ENCODE measurements around the gene TRAF3IP1.

Gene TRAF3IP1

GRCh38 chr2:238412067-238412767 is 91.9 kb downstream of the TRAF3IP1 start:
- DNase-seq = no peak

DNA sequence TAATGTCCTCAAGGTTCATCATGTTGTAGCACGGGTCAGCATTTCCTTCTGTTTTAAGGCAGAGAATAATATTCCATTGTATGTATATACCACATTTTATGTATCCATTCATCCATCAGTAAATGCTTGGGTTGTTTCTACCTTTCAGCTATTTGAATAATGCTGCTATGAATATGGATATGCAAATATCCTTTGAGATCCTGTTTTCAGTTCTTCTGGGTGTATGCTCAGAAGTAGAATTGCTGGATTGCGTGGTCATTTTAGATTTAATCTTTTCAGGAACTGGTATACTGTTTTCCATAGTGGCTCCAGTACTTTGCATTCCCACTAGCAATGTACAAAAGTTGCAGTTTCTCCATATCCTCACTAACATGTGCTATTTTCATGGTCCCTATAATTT is 93.0 kb downstream of the TRAF3IP1 start:
- no peak for DNase-seq

- no peak for DNase-seq
Observed at GRCh38 chr2:238415036-238415764, 94.9 kb downstream of the TRAF3IP1 start.

DNA sequence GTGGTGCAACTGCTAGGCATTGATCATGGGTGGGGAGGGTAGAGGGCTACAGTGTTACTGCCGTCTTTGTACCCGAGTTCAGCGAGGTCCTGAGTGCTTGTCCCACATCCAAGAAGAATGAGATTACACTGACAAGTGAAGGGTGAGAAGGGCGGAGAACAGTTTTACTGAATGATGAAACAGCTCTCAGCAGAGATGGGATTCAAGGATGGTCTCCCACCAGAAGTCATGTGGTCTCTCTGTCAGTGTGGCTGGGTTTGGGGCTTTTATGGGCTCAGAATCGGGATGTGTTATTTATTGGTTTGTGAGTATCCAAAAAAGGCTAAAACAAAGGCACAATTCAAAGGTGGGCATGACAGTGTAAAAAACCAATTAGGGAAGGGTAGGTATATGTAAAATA is 95.6 kb downstream of the TRAF3IP1 start:
- DNase-seq = no peak

- DNase-seq = no peak
Observed at GRCh38 chr2:238418196-238418998, 98.1 kb downstream of the TRAF3IP1 start.

- DNase-seq = no peak
Observed at GRCh38 chr2:238418999-238419546, 98.8 kb downstream of the TRAF3IP1 start.

- no peak for DNase-seq
Observed at GRCh38 chr2:238420442-238420841, 100.1 kb downstream of the TRAF3IP1 start.

- no peak for DNase-seq
Observed at GRCh38 chr2:238420878-238421694, 100.8 kb downstream of the TRAF3IP1 start.

DNA sequence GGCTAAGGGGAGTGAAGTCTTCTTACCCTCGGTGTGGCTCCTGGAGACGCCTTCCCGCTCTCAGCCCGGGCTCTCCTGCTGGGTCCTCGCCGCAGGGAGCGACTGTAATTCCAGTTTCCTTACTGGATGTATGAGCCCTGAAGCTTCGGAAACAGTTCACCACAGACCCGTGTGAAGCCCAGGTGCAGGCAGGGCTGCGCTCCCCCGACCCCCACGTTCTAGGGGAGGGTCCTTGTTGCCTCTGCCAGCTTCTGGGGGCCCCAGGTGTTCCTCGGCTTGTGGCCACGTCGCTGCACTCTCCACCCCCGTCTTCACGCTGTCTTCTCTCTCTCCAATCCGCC is 101.3 kb downstream of the TRAF3IP1 start:
- no peak for DNase-seq

DNA sequence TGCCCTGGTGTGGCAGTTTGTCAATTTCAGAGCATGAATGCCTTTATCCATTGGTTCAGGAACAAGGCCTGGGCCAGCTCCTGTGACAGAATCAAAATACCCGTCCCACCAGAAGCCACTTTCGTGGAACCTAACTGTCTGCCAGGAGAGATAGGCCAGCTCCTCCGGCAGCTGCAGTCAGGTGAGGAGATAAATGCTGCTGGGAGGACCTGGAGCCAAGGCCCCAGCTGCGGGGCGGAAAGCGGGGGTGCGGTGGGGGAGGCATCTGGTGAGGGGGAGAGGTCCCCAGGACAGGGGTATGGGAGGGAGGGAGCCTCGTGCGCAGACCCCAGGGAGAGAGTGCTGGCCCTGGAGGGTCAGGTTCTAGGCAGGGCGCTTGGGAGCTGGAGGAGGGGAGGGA is 102.0 kb downstream of the TRAF3IP1 start:
- no peak for DNase-seq

GRCh38 chr2:238422940-238423339 is 102.6 kb downstream of the TRAF3IP1 start:
- no peak for DNase-seq

GRCh38 chr2:238423561-238424312 is 103.4 kb downstream of the TRAF3IP1 start:
- no peak for DNase-seq

- DNase-seq = no peak
Observed at GRCh38 chr2:238424313-238424700, 104.0 kb downstream of the TRAF3IP1 start.

DNA sequence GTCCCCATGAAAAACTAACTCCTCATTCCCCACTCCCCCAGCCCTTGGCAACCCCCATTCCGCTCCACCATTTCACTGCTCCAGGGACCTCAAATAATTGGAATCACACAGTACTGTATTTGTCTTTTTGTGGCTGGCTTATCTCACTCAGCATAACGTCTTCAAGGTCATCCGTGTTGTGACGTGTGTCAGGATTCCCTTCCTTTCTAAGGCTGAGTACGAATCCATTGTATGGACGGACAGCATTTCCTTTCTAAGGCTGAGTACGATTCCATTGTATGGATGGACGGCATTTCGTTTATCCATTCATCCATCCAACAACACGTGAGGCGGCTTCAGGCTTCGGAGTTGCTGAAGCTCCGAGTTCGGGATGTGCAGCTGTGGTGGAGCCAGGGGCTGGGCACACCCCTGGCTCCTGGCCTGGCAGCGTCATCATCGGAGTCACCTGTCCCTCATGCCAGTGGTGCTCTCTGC is 105.2 kb downstream of the TRAF3IP1 start:
- DNase-seq = no peak

DNA sequence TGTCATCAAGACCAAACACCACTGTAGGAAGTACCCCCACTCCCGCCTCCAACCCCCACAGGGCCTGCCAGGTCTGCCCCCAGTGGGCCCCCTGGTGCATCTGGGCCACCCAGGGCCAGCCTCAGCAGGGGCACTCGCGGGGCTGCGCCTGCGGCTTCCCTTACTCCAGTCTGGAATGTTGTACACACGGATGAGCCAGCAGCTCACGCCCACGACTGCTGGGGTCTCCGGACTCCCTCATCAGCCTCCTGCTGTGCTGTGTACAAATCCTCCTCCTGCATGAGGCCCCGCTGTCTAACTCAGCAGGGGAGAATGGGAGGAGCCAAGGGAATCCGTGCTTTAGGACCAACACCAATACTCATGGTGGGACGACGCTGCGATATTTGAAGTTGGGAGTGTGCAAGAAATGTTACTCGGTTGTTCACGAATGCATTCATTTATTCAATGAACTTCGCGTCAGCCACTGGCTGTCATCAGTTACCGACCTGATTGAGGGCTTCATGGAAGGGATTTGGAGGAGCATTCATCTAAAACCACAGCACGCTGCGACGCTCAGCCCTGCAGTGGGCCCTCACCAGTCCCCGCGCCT is 105.8 kb downstream of the TRAF3IP1 start:
- no peak for DNase-seq

DNA sequence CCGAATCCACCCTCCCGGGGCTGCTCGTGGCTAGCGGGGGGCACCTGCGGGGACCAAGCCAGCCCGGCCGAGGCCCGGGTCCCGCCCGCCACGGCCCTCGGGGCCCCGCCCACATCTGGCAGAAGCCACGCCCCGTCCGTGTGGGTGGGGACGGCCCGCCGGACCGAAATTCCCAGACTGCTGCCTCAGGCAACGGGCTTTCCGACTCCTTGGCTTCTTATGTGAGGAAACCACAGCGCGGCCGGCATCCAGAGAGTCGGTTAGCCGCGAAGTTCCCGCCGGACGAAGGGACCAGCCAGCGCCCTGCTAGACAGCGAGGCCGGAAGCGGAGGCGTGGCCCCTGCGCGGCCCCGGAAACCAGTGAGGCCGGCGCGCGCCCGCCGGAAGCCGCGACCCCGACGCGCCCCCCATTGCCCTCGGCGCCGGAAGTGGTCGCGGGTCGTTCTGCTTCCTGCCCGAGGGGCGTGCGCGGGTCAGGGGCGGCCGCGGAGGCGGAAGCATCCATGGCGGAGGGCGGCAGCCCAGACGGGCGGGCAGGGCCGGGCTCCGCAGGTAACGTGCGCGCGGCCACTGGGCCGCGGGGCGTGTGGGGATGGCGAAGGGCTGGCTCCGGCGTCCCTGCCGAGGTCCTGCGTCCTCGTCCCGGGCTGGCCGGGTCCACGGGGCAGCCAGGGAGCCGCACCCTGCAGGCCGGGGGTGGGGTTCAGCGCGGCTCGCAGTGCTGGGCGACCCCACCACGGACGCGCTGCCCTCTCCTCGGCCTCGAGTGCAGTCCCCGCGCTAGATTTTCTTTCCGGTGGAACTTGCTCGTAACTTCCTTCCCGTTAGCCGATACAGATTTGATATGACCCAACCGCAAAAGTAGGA is 106.5 kb downstream of the TRAF3IP1 start, which contains the start of gene ASB1:
TSS of gene ASB1 (plus strand) at position 360 of the 867 bp plus-strand sequence. CDS start at position 504, 144 bp downstream.
- peak; percentile 79 for DNase-seq

GRCh38 chr2:238427435-238428162 is 107.3 kb downstream of the TRAF3IP1 start:
- no peak for DNase-seq

GRCh38 chr2:238428866-238429265 is 108.5 kb downstream of the TRAF3IP1 start:
- no peak for DNase-seq

DNA sequence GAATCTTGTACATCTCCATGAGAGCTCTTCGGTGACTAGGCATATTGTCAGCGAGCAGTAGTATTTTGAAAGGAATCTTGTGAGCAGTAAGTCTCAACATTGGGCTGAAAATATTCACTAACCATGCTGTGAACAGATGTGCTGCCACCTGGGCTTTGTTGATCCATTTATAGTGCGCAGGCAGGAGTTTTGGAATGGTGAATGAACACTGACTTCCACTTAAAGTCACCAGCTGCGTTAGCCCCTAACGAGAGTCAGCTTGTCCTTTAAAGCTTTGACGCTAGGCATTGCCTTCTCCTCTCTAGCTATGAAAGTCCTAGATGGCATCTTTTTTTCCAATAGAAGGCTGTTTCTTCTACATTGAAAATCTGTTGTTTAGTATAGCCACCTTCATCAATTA is 110.5 kb downstream of the TRAF3IP1 start:
- no peak for DNase-seq
